G401.6 (cell line): ENCODE measurements around the gene NDUFA1.
"Not testable (repeated sequence)": the region's sequence is repeated elsewhere in the genome, so short reads cannot be mapped to it uniquely, and the experiment has no call there.

ENCODE experiments used
- FAIRE-seq: peaks from 2 replicates; lab custom pipeline; 2012; peaks lifted over from hg19 to GRCh38; lab: Jason Lieb, UNC

The NDUFA1 gene

GRCh38 chrX:119900976-119901375 lies 29.3 kb downstream of the NDUFA1 start:
- no peak for FAIRE-seq

GRCh38 chrX:119916310-119916709 lies 44.7 kb downstream of the NDUFA1 start:
- FAIRE-seq, result no peak

GRCh38 chrX:119917877-119918276 lies 46.2 kb downstream of the NDUFA1 start:
- FAIRE-seq, result no peak

- no peak for FAIRE-seq
Observed at GRCh38 chrX:119919835-119920585, 48.4 kb downstream of the NDUFA1 start.

DNA sequence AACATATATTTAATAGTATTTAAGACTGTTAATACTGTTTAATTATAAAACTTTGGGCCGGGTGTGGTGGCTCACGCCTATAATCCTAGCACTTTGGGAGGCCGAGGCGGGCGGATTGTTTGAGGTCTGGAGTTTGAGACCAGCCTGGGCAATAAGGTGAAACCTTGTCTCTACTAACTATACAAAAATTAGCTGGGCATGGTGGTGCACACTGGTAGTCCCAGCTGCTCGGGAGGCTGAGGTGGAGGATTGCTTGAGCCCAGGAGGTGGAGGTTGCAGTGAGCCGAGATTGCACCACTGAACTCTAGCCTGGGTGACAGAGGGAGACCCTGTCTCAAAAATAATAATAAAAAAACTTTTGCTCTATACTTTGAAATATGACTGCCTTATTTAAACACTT lies 50.8 kb downstream of the NDUFA1 start:
- not testable (repeated sequence) for FAIRE-seq
